BLaER1 treated with 17β-estradiol and CSF1 and Interleukin-3, amounts not matched to agents 10 nM and 100 nM (cell line): ENCODE data around the gene BORCS6.

Source experiments
- H3K27ac ChIP-seq, 11 experiments: shearing (Covaris generic); formaldehyde crosslinking; 2 replicates each; pipeline ENCODE4 v1.8.1; 2022
- H3K27me3 ChIP-seq, 11 experiments: shearing (Covaris generic); formaldehyde crosslinking; 2 replicates each; pipeline ENCODE4 v1.8.1; 2022
- H3K36me3 ChIP-seq, 11 experiments: shearing (Covaris generic); formaldehyde crosslinking; 2 replicates each; pipeline ENCODE4 v1.8.1; 2022
- H3K4me1 ChIP-seq, 10 experiments: shearing (Covaris generic); formaldehyde crosslinking; 2 replicates each; pipeline ENCODE4 v1.8.1; 2022
- H3K4me2 ChIP-seq, 11 experiments: shearing (Covaris generic); formaldehyde crosslinking; 2 replicates each; pipeline ENCODE4 v1.8.1; 2022
- H3K4me3 ChIP-seq, 10 experiments: shearing (Covaris generic); formaldehyde crosslinking; 2 replicates each; pipeline ENCODE4 v1.8.1; 2022
- H3K9ac ChIP-seq, 11 experiments: shearing (Covaris generic); formaldehyde crosslinking; 2 replicates each; pipeline ENCODE4 v1.8.1; 2022
- H3K9me3 ChIP-seq, 11 experiments: shearing (Covaris generic); formaldehyde crosslinking; replicated peaks in 1 of 11; 2 replicates each; pipeline ENCODE4 v1.8.1; 2022
- H4K20me1 ChIP-seq, 11 experiments: shearing (Covaris generic); formaldehyde crosslinking; 2 replicates each; pipeline ENCODE4 v1.8.1; 2022
- Cebpa-rat ChIP-seq, 11 experiments: shearing (Covaris generic); IDR thresholded peaks; 2 replicates each; pipeline ENCODE4 v1.8.1; 2022

BORCS6 gene

GRCh38 chr17:8190506-8190905 lies 526 bp upstream of the BORCS6 start:
- H3K4me1 ChIP-seq: peaks cover 37 to 46% (median 42%) of the 10 kb centered on the region in 10 experiments
- H3K9me3 ChIP-seq: no peaks in the 10 kb centered on the region
- H3K27ac ChIP-seq: peak overlapping the region in 8 of 11 experiments; percentile 17 to 91 (median 80); a peak in 14 of 22 replicates
- no peak for TF ChIP-seq Cebpa-rat (IDR thresholded peaks at IDR 0.05)
- peak overlapping the region; percentile 23 to 88 (median 78); a peak in 13 of 20 replicates for H3K4me3 ChIP-seq
- peak overlapping the region in 9 of 11 experiments; percentile 15 to 93 (median 44); a peak in 11 of 22 replicates for H3K9ac ChIP-seq
- H4K20me1 ChIP-seq: peaks cover 15 to 36% (median 20%) of the 10 kb centered on the region in 11 experiments; a peak in 19 of 22 replicates
- no peaks in the 10 kb centered on the region for H3K27me3 ChIP-seq
- no peaks in the 10 kb centered on the region for H3K36me3 ChIP-seq
- H3K4me2 ChIP-seq: peak overlapping the region; percentile 47 to 100 (median 70)

- peaks cover 37 to 50% (median 46%) of the 10 kb centered on the region in 10 experiments for H3K4me1 ChIP-seq
- H3K4me3 ChIP-seq: peak overlapping the region; percentile 71 to 88 (median 79)
- H3K9ac ChIP-seq: peak overlapping the region; percentile 78 to 93 (median 88)
- peaks cover 15 to 36% (median 20%) of the 10 kb centered on the region in 11 experiments; a peak in 19 of 22 replicates for H4K20me1 ChIP-seq
- TF ChIP-seq Cebpa-rat (IDR thresholded peaks at IDR 0.05): no peak
- H3K9me3 ChIP-seq: no peaks in the 10 kb centered on the region
- peak overlapping the region; percentile 73 to 91 (median 84) for H3K27ac ChIP-seq
- H3K4me2 ChIP-seq: peak overlapping the region; percentile 85 to 100 (median 98)
- no peaks in the 10 kb centered on the region for H3K27me3 ChIP-seq
- H3K36me3 ChIP-seq: no peaks in the 10 kb centered on the region
Observed at GRCh38 chr17:8189041-8189710, 804 bp downstream of the BORCS6 start.

- Histone ChIP-seq H3K27ac (peak overlapping the region; percentile 24 to 91 (median 84); a peak in 21 of 22 replicates), H3K4me2 (peak overlapping the region; percentile 85 to 100 (median 98)), H3K27me3 (no peaks in the 10 kb centered on the region), H3K9ac (peak overlapping the region; percentile 78 to 93 (median 88)), H3K36me3 (no peaks in the 10 kb centered on the region), H4K20me1 (peaks cover 15 to 36% (median 20%) of the 10 kb centered on the region in 11 experiments; a peak in 19 of 22 replicates), H3K4me3 (peak overlapping the region; percentile 71 to 88 (median 79)), H3K9me3 (no peaks in the 10 kb centered on the region), H3K4me1 (peaks cover 37 to 56% (median 50%) of the 10 kb centered on the region in 10 experiments)
- TF ChIP-seq Cebpa-rat (IDR thresholded peaks at IDR 0.05): no peak
Observed at GRCh38 chr17:8188263-8188839, 1.6 kb downstream of the BORCS6 start.

- H3K27ac ChIP-seq: peak overlapping the region; percentile 46 to 91 (median 83); a peak in 20 of 22 replicates
- no peaks in the 10 kb centered on the region for H3K27me3 ChIP-seq
- peak overlapping the region; percentile 85 to 100 (median 98) for H3K4me2 ChIP-seq
- no peaks in the 10 kb centered on the region for H3K36me3 ChIP-seq
- H3K9ac ChIP-seq: peak overlapping the region; percentile 78 to 93 (median 88)
- TF ChIP-seq Cebpa-rat (IDR thresholded peaks at IDR 0.05): no peak; a peak in 1 of 22 replicates
- H3K4me1 ChIP-seq: peaks cover 37 to 52% (median 48%) of the 10 kb centered on the region in 10 experiments
- peaks cover 15 to 36% (median 20%) of the 10 kb centered on the region in 11 experiments; a peak in 19 of 22 replicates for H4K20me1 ChIP-seq
- peak overlapping the region; percentile 71 to 88 (median 79) for H3K4me3 ChIP-seq
- no peaks in the 10 kb centered on the region for H3K9me3 ChIP-seq
Observed at GRCh38 chr17:8187517-8188262, 2.3 kb downstream of the BORCS6 start.

GRCh38 chr17:8186787-8187516 lies 3.0 kb downstream of the BORCS6 start:
- Histone ChIP-seq H3K27me3 (no peaks in the 10 kb centered on the region), H3K27ac (peak overlapping the region; percentile 46 to 91 (median 83); a peak in 21 of 22 replicates), H3K4me1 (peaks cover 30 to 46% (median 41%) of the 10 kb centered on the region in 10 experiments), H3K9ac (peak overlapping the region; percentile 71 to 93 (median 83); a peak in 21 of 22 replicates), H3K4me2 (peak overlapping the region; percentile 85 to 100 (median 98)), H4K20me1 (peaks cover 15 to 36% (median 20%) of the 10 kb centered on the region in 11 experiments; a peak in 19 of 22 replicates), H3K4me3 (peak overlapping the region; percentile 71 to 88 (median 78)), H3K36me3 (no peaks in the 10 kb centered on the region), H3K9me3 (no peaks in the 10 kb centered on the region)
- 0 out of 22 replicates have a peak, but pooled peaks of 1 of the 11 experiments have one; percentile 33 for TF ChIP-seq Cebpa-rat (IDR thresholded peaks at IDR 0.05)

- H3K4me2 ChIP-seq: peak overlapping the region; percentile 85 to 100 (median 98)
- H3K36me3 ChIP-seq: no peaks in the 10 kb centered on the region
- peaks cover 25 to 45% (median 37%) of the 10 kb centered on the region in 10 experiments for H3K4me1 ChIP-seq
- peak overlapping the region; percentile 52 to 91 (median 83); a peak in 21 of 22 replicates for H3K27ac ChIP-seq
- no peak for TF ChIP-seq Cebpa-rat (IDR thresholded peaks at IDR 0.05)
- no peaks in the 10 kb centered on the region for H3K9me3 ChIP-seq
- H4K20me1 ChIP-seq: peaks cover 15 to 36% (median 20%) of the 10 kb centered on the region in 11 experiments; a peak in 19 of 22 replicates
- H3K27me3 ChIP-seq: no peaks in the 10 kb centered on the region
- peak overlapping the region; percentile 71 to 93 (median 83) for H3K9ac ChIP-seq
- H3K4me3 ChIP-seq: peak overlapping the region; percentile 71 to 88 (median 78)
Observed at GRCh38 chr17:8186446-8186786, 3.6 kb downstream of the BORCS6 start.

- Histone ChIP-seq H3K9ac (peak overlapping the region; percentile 71 to 93 (median 83)), H4K20me1 (peaks cover 15 to 36% (median 20%) of the 10 kb centered on the region in 11 experiments; a peak in 19 of 22 replicates), H3K27ac (peak overlapping the region; percentile 52 to 91 (median 83); a peak in 21 of 22 replicates), H3K4me3 (peak overlapping the region; percentile 71 to 88 (median 78)), H3K9me3 (no peaks in the 10 kb centered on the region), H3K4me1 (peaks cover 21 to 39% (median 31%) of the 10 kb centered on the region in 10 experiments), H3K36me3 (no peaks in the 10 kb centered on the region), H3K27me3 (no peaks in the 10 kb centered on the region), H3K4me2 (peak overlapping the region; percentile 85 to 100 (median 98))
- no peak for TF ChIP-seq Cebpa-rat (IDR thresholded peaks at IDR 0.05)
Observed at GRCh38 chr17:8185582-8186445, 4.2 kb downstream of the BORCS6 start.
